HG03432 (cell line): ENCODE measurements around the gene TNS2.
"Not testable (repeated sequence)": the region's sequence is repeated elsewhere in the genome, so short reads cannot be mapped to it uniquely, and the experiment has no call there.

Source experiments
- ATAC-seq: cut with Tn5 transposase; IDR thresholded peaks from one replicate; pipeline ENCODE4 v1.9.1; 2021; ENCODE audit warnings: mild to moderate bottlenecking, moderate library complexity; ENCODE audit not compliant: unreplicated experiment

Gene TNS2, protein sequence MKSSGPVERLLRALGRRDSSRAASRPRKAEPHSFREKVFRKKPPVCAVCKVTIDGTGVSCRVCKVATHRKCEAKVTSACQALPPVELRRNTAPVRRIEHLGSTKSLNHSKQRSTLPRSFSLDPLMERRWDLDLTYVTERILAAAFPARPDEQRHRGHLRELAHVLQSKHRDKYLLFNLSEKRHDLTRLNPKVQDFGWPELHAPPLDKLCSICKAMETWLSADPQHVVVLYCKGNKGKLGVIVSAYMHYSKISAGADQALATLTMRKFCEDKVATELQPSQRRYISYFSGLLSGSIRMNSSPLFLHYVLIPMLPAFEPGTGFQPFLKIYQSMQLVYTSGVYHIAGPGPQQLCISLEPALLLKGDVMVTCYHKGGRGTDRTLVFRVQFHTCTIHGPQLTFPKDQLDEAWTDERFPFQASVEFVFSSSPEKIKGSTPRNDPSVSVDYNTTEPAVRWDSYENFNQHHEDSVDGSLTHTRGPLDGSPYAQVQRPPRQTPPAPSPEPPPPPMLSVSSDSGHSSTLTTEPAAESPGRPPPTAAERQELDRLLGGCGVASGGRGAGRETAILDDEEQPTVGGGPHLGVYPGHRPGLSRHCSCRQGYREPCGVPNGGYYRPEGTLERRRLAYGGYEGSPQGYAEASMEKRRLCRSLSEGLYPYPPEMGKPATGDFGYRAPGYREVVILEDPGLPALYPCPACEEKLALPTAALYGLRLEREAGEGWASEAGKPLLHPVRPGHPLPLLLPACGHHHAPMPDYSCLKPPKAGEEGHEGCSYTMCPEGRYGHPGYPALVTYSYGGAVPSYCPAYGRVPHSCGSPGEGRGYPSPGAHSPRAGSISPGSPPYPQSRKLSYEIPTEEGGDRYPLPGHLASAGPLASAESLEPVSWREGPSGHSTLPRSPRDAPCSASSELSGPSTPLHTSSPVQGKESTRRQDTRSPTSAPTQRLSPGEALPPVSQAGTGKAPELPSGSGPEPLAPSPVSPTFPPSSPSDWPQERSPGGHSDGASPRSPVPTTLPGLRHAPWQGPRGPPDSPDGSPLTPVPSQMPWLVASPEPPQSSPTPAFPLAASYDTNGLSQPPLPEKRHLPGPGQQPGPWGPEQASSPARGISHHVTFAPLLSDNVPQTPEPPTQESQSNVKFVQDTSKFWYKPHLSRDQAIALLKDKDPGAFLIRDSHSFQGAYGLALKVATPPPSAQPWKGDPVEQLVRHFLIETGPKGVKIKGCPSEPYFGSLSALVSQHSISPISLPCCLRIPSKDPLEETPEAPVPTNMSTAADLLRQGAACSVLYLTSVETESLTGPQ (N-terminal part only)

DNA sequence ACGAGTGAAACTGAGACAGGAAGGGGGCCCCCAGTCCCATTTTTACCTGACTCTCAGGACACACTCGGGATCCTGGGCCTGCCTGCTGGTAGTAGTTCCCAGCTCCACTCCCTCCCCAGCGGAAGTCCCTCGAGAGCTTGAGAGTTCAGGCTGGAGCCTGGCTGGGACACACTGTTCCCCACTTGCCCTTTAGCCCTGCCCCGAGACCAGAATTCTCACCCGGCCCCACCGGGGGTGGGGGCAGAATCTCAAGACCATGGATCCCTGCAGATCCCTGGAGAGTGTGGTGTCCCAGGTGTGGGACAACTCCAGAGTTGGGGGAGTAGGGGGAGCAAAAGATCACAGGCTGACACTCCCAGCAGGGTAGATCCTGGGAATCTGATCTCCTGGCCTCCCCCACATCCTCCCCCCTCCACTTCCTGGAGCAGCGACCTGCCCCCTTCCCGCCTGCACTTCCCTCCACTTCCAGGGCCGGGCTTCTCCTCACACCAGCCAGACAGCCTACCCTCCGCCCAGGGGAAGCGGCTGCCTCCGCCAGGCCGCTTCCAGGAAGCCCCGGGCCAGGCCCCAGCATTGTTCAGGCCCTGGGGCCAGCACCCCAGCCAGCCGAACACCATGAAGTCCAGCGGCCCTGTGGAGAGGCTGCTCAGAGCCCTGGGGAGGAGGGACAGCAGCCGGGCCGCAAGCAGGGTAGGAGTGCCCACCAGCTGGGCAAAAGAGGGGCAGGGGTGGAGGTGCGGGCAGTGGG is at the start of gene TNS2:
TSS of gene TNS2 (plus strand) at position 495 of the 748 bp plus-strand sequence. CDS start at position 616, 121 bp downstream.
- ATAC-seq: no peak

GRCh38 chr12:53004178-53004577 is 45.7 kb upstream of the TNS2 start:
- no peak for ATAC-seq

DNA sequence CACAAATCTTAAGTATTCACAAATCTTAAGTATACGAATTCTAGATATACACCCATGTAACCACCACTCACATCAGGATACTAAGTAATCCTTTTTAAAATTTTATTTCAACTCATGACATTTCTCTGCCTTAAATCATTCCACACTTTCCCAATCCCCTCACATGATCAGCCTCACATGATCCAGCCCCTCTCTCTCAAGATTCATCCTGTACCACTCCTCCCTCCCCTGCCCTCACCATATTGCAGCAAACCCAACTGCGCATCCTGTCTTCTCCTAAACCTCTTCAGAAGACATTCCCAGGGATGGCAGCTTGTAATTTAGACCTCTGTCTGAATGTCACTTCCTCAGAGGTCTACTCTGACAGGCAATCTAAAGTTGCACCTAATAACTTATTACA is 45.3 kb upstream of the TNS2 start:
- no peak for ATAC-seq

- ATAC-seq: no peak
Observed at GRCh38 chr12:53005215-53005985, 44.5 kb upstream of the TNS2 start.

GRCh38 chr12:53005986-53006809 is 43.7 kb upstream of the TNS2 start, which contains the start of gene EIF4B:
EIF4B (plus strand) TSS chr12:53006456; CDS start chr12:53006484, 28 bp downstream.
- ATAC-seq: peak; percentile 87

DNA sequence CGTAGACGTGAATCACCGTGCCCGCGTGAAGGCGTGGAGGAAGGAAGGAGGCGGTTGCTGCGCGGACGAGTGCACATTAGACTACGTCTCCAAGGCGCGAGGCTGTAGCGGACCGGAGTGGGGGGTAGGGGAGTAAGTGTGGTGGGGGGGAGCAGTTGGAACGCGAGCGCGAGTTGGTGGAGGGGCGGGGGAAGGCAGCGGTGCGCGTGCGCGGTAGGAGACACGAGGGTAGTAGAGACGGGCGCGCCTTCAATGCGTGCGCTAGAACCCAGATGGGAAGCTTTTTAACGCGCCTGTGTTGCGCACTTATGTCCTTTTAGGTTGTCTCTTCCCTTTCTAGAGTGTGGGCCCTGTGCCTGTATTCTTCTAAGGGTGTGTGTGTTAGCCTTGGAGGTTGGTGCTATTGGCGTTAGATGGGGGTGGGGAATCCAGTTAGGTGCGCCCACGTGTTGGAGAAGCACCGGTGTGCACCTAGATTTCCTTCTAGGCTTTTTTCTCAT is 43.0 kb upstream of the TNS2 start:
- peak; percentile 32 for ATAC-seq

DNA sequence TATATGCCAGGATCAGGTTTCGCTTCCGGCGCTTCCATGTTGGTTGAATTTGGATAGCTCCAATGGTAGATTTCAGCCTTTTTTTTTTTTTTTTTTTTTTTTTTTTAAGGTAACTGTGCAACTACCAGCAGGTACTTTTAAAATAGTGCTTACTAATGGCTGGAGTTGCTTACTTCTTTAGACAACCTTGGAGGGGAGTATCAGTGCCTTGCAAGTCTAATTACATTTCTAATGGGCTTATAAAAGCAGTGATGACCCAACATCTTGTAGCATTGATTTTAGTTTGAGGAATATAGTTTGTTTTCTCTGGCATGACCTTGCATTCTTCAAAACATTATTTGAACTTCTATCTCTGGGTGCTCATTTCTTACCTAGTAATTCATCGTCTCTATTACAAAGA is 42.5 kb upstream of the TNS2 start:
- no peak for ATAC-seq

DNA sequence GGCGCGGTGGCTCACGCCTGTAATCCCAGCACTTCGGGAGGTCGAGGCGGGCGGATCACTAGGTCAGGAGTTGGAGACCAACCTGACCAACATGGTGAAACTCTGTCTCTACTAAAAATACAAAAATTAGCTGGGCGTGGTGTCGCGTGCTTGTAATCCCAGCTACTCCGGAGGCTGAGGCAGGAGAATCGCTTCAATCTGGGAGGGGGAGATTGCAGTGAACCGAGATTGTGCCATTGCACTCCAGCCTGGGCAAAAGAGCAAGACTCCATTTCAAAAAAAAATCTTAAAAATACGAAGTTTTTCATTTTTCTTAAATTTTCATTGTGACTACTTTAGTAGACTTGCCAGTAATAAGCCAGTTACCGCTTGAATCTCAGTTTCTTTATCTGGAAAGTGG is 41.1 kb upstream of the TNS2 start:
- not testable (repeated sequence) for ATAC-seq

DNA sequence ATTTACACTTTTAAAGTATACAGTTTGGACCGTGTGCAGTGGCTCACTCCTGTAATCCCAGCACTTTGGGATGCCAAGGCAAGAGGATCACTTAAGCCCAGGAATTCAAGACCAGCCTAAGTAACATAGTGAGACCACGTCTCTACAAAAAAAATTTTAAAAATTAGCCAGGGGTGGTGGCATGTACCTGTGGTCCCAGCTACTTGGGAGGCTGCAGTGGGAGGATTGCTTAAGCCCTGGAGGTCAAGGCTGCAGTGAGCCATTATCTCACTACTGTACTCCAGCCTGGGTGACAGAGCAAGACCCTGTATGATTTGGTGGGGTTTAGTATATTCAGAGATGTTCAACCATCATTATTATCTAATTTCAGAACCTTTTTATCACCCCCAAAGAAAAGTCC is 38.9 kb upstream of the TNS2 start:
- no peak for ATAC-seq

GRCh38 chr12:53011889-53012288 is 38.0 kb upstream of the TNS2 start:
- ATAC-seq: no peak

GRCh38 chr12:53012928-53013327 is 36.9 kb upstream of the TNS2 start:
- ATAC-seq: no peak

- no peak for ATAC-seq
Observed at GRCh38 chr12:53014709-53015108, 35.2 kb upstream of the TNS2 start.

DNA sequence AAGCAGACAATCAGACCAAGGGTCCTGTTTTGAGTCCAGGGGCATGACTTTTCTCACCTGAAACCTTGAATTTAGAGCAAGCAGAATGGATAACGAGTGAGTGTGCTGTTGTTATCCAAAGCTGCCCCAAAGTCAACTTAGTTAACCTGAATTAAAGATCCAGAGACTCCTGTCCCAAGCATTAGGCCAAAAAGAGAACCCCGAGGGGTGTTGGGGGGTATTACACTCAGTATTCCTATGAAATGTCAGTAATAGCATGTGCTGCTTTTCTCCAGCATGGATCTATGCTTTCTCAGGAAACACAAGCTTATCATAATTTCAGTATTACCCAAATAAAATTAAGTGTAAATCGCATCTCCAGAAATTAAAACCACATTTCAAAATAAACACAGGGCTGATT is 24.6 kb upstream of the TNS2 start:
- ATAC-seq: no peak

DNA sequence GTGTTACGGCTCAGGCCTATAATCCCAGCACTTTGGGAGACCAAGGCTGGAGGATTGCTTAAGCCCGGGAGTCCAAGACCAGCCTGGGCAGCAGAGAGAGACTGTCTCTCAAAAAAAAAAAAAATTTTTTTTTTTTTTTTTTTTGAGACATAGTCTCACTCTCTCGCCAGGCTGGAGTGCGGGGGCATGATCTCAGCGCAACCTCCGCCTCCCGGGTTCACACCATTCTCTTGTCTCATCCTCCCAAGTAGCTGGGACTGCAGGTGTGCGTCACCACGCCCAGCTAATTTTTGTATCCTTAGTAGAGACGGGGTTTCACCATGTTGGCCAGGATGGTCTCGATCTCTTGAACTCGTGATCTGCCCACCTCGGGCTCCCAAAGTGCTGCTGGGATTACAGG is 22.9 kb upstream of the TNS2 start:
- not testable (repeated sequence) for ATAC-seq

- ATAC-seq: no peak
Observed at GRCh38 chr12:53031616-53032015, 18.2 kb upstream of the TNS2 start.

DNA sequence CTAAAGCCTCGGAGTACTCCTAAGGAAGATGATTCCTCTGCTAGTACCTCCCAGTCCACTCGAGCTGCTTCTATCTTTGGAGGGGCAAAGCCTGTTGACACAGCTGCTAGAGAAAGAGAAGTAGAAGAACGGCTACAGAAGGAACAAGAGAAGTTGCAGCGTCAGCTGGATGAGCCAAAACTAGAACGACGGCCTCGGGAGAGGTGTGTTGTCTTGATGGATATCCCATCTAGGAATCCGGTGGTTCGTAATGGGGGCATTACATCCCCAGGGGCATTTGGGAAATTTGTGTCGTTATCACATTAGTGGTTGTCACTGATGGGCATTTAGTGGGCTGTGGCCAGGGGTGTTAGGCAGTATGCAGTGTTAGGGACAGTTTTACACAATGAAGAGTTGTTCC is 16.0 kb upstream of the TNS2 start:
- not testable (repeated sequence) for ATAC-seq

GRCh38 chr12:53034459-53034858 is 15.4 kb upstream of the TNS2 start:
- no peak for ATAC-seq

- no peak for ATAC-seq
Observed at GRCh38 chr12:53036802-53037201, 13.1 kb upstream of the TNS2 start.
